Tracheal epithelial cell (primary cell): ENCODE data around the gene ANHX. TPM values are rescaled to one million over a fixed set of nuclear protein-coding genes. Genes with fewer than 3 reads are reported as not detected.

Experiments
- total RNA-seq: library from RNA; depleted of rRNA; stranded (reverse); fragments of >200 nt; gene quantifications from 2 replicates; pipeline ENCODE4 v1.2.1, GENCODE V29; 2014

ANHX gene
- total RNA-seq = not detected in 2 replicates

GRCh38 chr12:133235401-133236112 lies at the start of gene ANHX:
Gene ANHX, minus strand, starts transcription at chr12:133235877. Its CDS starts 1,521 bp downstream, at chr12:133234356.

GRCh38 chr12:133181238-133181959 lies 54.3 kb downstream of the ANHX start, which contains the start of gene ZNF268:
Gene ZNF268, plus strand, starts transcription at chr12:133181495. Its CDS starts 503 bp downstream, at chr12:133181998.

Other genes with a start within 250 kb of the ANHX start
- 8.3 and 17.8 TPM in 2 replicates for gene ZNF26, start 249.5 kb downstream of the ANHX start, total RNA-seq
- gene ZNF84, start 198.4 kb downstream of the ANHX start, total RNA-seq = 15.3 and 22.2 TPM in 2 replicates
- gene ZNF140, start 155.0 kb downstream of the ANHX start, total RNA-seq = 14.5 and 18.8 TPM in 2 replicates
- 0.43 and 0.48 TPM in 2 replicates for gene ZNF891, start 105.6 kb downstream of the ANHX start, total RNA-seq
- gene ZNF10, start 105.2 kb downstream of the ANHX start, total RNA-seq = 1.7 and 4.3 TPM in 2 replicates
- gene ZNF268, start 54.4 kb downstream of the ANHX start, total RNA-seq = 16.6 and 26.5 TPM in 2 replicates